ENCODE measurements around the gene PCCA.

GRCh38 chr13:100512422-100512821, 423.5 kb downstream of the PCCA start:
- TF ChIP-seq CTCF (IDR thresholded peaks at IDR 0.05), result no peak
- TF ChIP-seq POLR2A (IDR thresholded peaks at IDR 0.05), result no peak
- no peak for TF ChIP-seq POLR2AphosphoS5 (IDR thresholded peaks at IDR 0.05; ENCODE audit: insufficient read depth in 1 of 2, low read depth in 1 of 2)

Measured in vagina (tissue), 2 donors.